H1 (cell line): ENCODE data around the gene ENTPD2. TPM values are rescaled to one million over a fixed set of nuclear protein-coding genes. Genes with fewer than 3 reads are reported as not detected.
"Not testable (repeated sequence)": the region's sequence is repeated elsewhere in the genome, so short reads cannot be mapped to it uniquely, and the experiment has no call there.

Experiments used
- CTCF ChIA-PET: fragments of 300-600 bp; sonication (Branson Sonifier 250); formaldehyde crosslinking; loops from one replicate; lab custom pipeline; 2021; ENCODE audit not compliant: partially characterized antibody; lab: Charles Lee
- POLR2A ChIA-PET: fragments of 300-600 bp; sonication (Branson Sonifier 250); formaldehyde crosslinking; loops from one replicate; lab custom pipeline; 2021; ENCODE audit warnings: inconsistent platforms; ENCODE audit not compliant: partially characterized antibody; lab: Charles Lee
- DNase-seq, 2 experiments: peaks; one replicate each; pipeline versions ENCODE4 v3.0.0 to v3.0.0-alpha.2; 2010 to 2022; ENCODE audit warnings: low spot score in 2 of 2, low read depth in 1 of 2, mixed read lengths in 1 of 2
- FAIRE-seq: peaks from 2 replicates; lab custom pipeline; 2011; peaks lifted over from hg19 to GRCh38; lab: Jason Lieb, UNC
- H2AFZ ChIP-seq: 2 replicates; pipeline ENCODE4 v1.8.1; 2012; ENCODE audit warnings: low read length, inconsistent platforms
- H2AK5ac ChIP-seq: 2 replicates; pipeline ENCODE4 v1.6.1; 2013; ENCODE audit warnings: low read depth, low read length
- H2BK120ac ChIP-seq: replicated peaks from 2 replicates; pipeline ENCODE3; 2013; ENCODE audit warnings: low read depth, low read length, inconsistent platforms
- H2BK12ac ChIP-seq: 2 replicates; pipeline ENCODE4 v1.6.1; 2013; ENCODE audit warnings: low read depth, low read length
- H2BK15ac ChIP-seq: 2 replicates; pipeline ENCODE4 v1.6.1; 2013; ENCODE audit warnings: low read length
- H2BK20ac ChIP-seq: 2 replicates; pipeline ENCODE4 v1.6.1; 2013; ENCODE audit warnings: low read length
- H2BK5ac ChIP-seq: 2 replicates; pipeline ENCODE4 v1.6.1; 2013; ENCODE audit warnings: low read depth, low read length
- H3K14ac ChIP-seq: 2 replicates; pipeline ENCODE4 v1.6.1; 2013; ENCODE audit warnings: inconsistent platforms; ENCODE audit not compliant: insufficient read length
- H3K18ac ChIP-seq: 2 replicates; pipeline ENCODE4 v1.6.1; 2013; ENCODE audit warnings: low read length; ENCODE audit errors: extremely low read depth
- H3K23ac ChIP-seq: 2 replicates; pipeline ENCODE4 v1.6.1; 2013; ENCODE audit warnings: inconsistent platforms; ENCODE audit not compliant: insufficient read length
- H3K23me2 ChIP-seq: 2 replicates; pipeline ENCODE4 v1.6.1; 2013; ENCODE audit warnings: low read depth, low read length
- H3K27ac ChIP-seq: 2 replicates; pipeline ENCODE4 v1.6.1; 2011; ENCODE audit warnings: low read depth, low read length, inconsistent platforms
- H3K27me3 ChIP-seq, 4 experiments: replicated peaks in 1 of 4; 1 replicate in 1 of 4; 2 replicates in 3 of 4; pipeline versions ENCODE4 v1.6.1 to v1.8.1; 2011 to 2013; ENCODE audit warnings: low read length in 3 of 4, mild to moderate bottlenecking in 3 of 4, inconsistent platforms in 2 of 4, mixed read lengths in 2 of 4, moderate library complexity in 1 of 4; ENCODE audit not compliant: control insufficient read depth in 3 of 4, insufficient read depth in 3 of 4; ENCODE audit errors: extremely low read depth in 1 of 4
- H3K36me3 ChIP-seq, 4 experiments: 2 replicates each; pipeline versions ENCODE4 v1.6.1 to v1.8.1; 2011 to 2013; ENCODE audit warnings: mild to moderate bottlenecking in 4 of 4, low read length in 3 of 4, moderate library complexity in 2 of 4, control low read depth in 1 of 4, inconsistent platforms in 1 of 4; ENCODE audit not compliant: insufficient read depth in 4 of 4, control insufficient read depth in 2 of 4
- H3K4ac ChIP-seq: replicated peaks from 2 replicates; pipeline ENCODE3; 2013; ENCODE audit warnings: low read length, low read depth, mixed read lengths, inconsistent platforms; ENCODE audit not compliant: insufficient read length
- H3K4me1 ChIP-seq, 4 experiments: replicated peaks in 1 of 4; 1 replicate in 1 of 4; 2 replicates in 3 of 4; pipeline versions ENCODE4 v1.6.1 to v1.8.1; 2011 to 2013; ENCODE audit warnings: low read length in 3 of 4, inconsistent platforms in 2 of 4, mixed read lengths in 1 of 4; ENCODE audit not compliant: insufficient read depth in 4 of 4, control insufficient read depth in 3 of 4
- H3K4me2 ChIP-seq, 2 experiments: 2 replicates each; pipeline versions ENCODE4 v1.6.1 to v1.8.1; 2011 to 2013; ENCODE audit warnings: low read depth in 2 of 2, low read length in 2 of 2, control low read depth in 1 of 2, inconsistent platforms in 1 of 2, mild to moderate bottlenecking in 1 of 2; ENCODE audit not compliant: insufficient read depth in 1 of 2
- H3K4me3 ChIP-seq, 4 experiments: fragments of 200-600, 300-600 bp in 1 of 4; sonication (generic), shearing (Covaris generic), sonication (Bioruptor Twin) in 1 of 4; 2 replicates each; pipeline versions ENCODE4 v1.5.1 to v1.8.1; 2011 to 2016; ENCODE audit warnings: low read length in 4 of 4, low read depth in 3 of 4, control low read depth in 2 of 4, inconsistent platforms in 2 of 4, mild to moderate bottlenecking in 2 of 4, mixed read lengths in 1 of 4, moderate library complexity in 1 of 4; ENCODE audit not compliant: insufficient read depth in 2 of 4; ENCODE audit errors: extremely low read depth in 1 of 4
- H3K56ac ChIP-seq: replicated peaks from 2 replicates; pipeline ENCODE3; 2013; ENCODE audit warnings: low read depth, mild to moderate bottlenecking, mixed read lengths, low read length, inconsistent platforms; ENCODE audit not compliant: insufficient read length
- H3K79me1 ChIP-seq: 2 replicates; pipeline ENCODE4 v1.6.1; 2013; ENCODE audit warnings: low read depth, low read length, control low read depth
- H3K79me2 ChIP-seq, 2 experiments: 2 replicates each; pipeline versions ENCODE4 v1.6.1 to v1.8.1; 2012 to 2013; ENCODE audit warnings: low read length in 2 of 2, mild to moderate bottlenecking in 2 of 2, inconsistent platforms in 1 of 2; ENCODE audit not compliant: insufficient read depth in 2 of 2, control insufficient read depth in 1 of 2
- H3K9ac ChIP-seq, 4 experiments: replicated peaks in 1 of 4; 1 replicate in 1 of 4; 2 replicates in 3 of 4; pipeline versions ENCODE4 v1.6.1 to v1.8.1; 2011 to 2013; ENCODE audit warnings: low read depth in 3 of 4, low read length in 3 of 4, control low read depth in 2 of 4, mild to moderate bottlenecking in 2 of 4, moderate library complexity in 2 of 4, inconsistent platforms in 1 of 4; ENCODE audit errors: extremely low read depth in 1 of 4
- H3K9me3 ChIP-seq, 2 experiments: 2 replicates each; pipeline versions ENCODE4 v1.6.1 to v1.8.1; 2012 to 2013; ENCODE audit warnings: mild to moderate bottlenecking in 2 of 2, moderate library complexity in 2 of 2, control low read depth in 1 of 2, inconsistent platforms in 1 of 2, low read depth in 1 of 2, low read length in 1 of 2, mixed read lengths in 1 of 2; ENCODE audit not compliant: insufficient read depth in 2 of 2
- H4K20me1 ChIP-seq, 2 experiments: replicated peaks in 1 of 2; 2 replicates each; pipeline versions ENCODE3 to v1.8.1; 2011 to 2013; ENCODE audit warnings: inconsistent platforms in 2 of 2, low read length in 2 of 2, mild to moderate bottlenecking in 1 of 2; ENCODE audit not compliant: insufficient read depth in 2 of 2, control insufficient read depth in 1 of 2
- H4K5ac ChIP-seq: 2 replicates; pipeline ENCODE4 v1.6.1; 2013; ENCODE audit warnings: low read length, low read depth, mixed read lengths, inconsistent platforms; ENCODE audit not compliant: insufficient read length
- H4K8ac ChIP-seq: 2 replicates; pipeline ENCODE4 v1.8.0; 2013; ENCODE audit warnings: mild to moderate bottlenecking, moderate library complexity, low read length, inconsistent platforms; ENCODE audit not compliant: insufficient read depth; ENCODE audit errors: extremely low read depth
- H4K91ac ChIP-seq: replicated peaks from 2 replicates; pipeline ENCODE3; 2013; ENCODE audit warnings: low read length, mixed read lengths, inconsistent platforms; ENCODE audit not compliant: insufficient read length
- WGBS, 2 experiments: shearing (Covaris generic) in 1 of 2; methylation state at CpG; one replicate each; pipeline versions ENCODE4 v1.1.6 to v1.1.7; 2013 to 2015; ENCODE audit warnings: low lambda C conversion rate in 2 of 2, mixed read lengths in 2 of 2, inconsistent platforms in 1 of 2, low coverage in 1 of 2, missing lambda C conversion rate in 1 of 2; ENCODE audit not compliant: insufficient replicate concordance in 2 of 2, insufficient coverage in 1 of 2, insufficient read length in 1 of 2; ENCODE audit errors: extremely low coverage in 1 of 2, missing lambda C conversion rate in 1 of 2; 5-methylcytosine and 5-hydroxymethylcytosine counted together
- polyA plus RNA-seq, 7 experiments: library from polyadenylated mRNA; depleted of rRNA in 3 of 7; stranded (reverse) in 5 of 7; unstranded in 2 of 7; fragments of >200 nt in 5 of 7; fragments of 200-250 nt in 2 of 7; gene quantifications; 1 replicate in 5 of 7; 2 replicates in 1 of 7; 4 replicates in 1 of 7; pipeline versions ENCODE4 v1.2.1 to v1.2.3, GENCODE V29; 2011 to 2013; ENCODE audit warnings: missing spikeins in 2 of 7, mixed read lengths in 2 of 7
- total RNA-seq: library from RNA; stranded (reverse); fragmentation: NEBNext Ultra II Directional; extraction: Animal tissue kit (Norgen Biotek cat#: 25700); gene quantifications from 2 replicates; pipeline ENCODE4 v1.2.1, GENCODE V29; 2021

The ENTPD2 gene
- total and polyA plus RNA-seq, 2 of the 8 experiments (the other 6 are each of a cell fraction or from before 2014, with no cell fraction given): 0.65 to 3.8 TPM

DNA sequence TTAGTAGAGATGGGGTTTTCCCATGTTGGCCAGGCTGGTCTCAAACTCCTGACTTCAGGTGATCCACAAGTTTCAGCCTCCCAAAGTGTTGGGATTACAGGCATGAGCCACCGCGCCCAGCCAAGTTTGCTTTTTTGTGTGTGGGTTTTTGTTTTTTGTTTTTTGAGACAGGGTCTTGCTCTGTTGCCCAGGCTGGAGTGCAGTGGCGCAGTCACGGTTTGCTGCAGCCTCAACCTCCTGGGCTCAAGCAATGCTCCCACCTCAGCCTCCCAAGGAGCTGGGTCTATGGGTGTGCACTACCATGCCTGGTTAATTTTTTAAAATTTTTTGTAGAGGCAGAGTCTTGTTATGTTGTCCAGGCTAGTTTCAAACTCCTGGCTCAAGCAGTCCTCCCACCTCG is 20.4 kb downstream of the ENTPD2 start:
- H2AK5ac ChIP-seq, H3K36me3 ChIP-seq, H2BK20ac ChIP-seq, H3K27ac ChIP-seq, H2BK120ac ChIP-seq, H3K56ac ChIP-seq, H3K23me2 ChIP-seq, H4K20me1 ChIP-seq, H3K4me3 ChIP-seq, H3K79me2 ChIP-seq, H3K14ac ChIP-seq, H2BK15ac ChIP-seq, H3K4ac ChIP-seq, H3K27me3 ChIP-seq, H2AFZ ChIP-seq, H3K4me2 ChIP-seq, POLR2A ChIA-PET, H3K4me1 ChIP-seq, H3K23ac ChIP-seq, H3K79me1 ChIP-seq, DNase-seq, H4K8ac ChIP-seq, H4K91ac ChIP-seq, H2BK12ac ChIP-seq, H3K9me3 ChIP-seq, H3K18ac ChIP-seq, H2BK5ac ChIP-seq, H4K5ac ChIP-seq, FAIRE-seq, H3K9ac ChIP-seq: not testable (repeated sequence)
- 95% methylated on average over 5 of the region's 5 CpGs; no CpG with 5 or more reads in 1 of the 2 experiments for WGBS, 2 experiments
- CTCF ChIA-PET: interaction anchor here (0.7 to 4.2 kb wide), 7 partner anchors 8 to 262 kb away, joined by 3 to 65 read pairs (median 21); partner anchors contain the start of genes LCN12, PTGDS and SAPCD2
